ENCODE results near the gene TSEN34. TPM values are rescaled to one million over a fixed set of nuclear protein-coding genes. Genes with fewer than 3 reads are reported as not detected.
"Not testable (repeated sequence)": the region's sequence is repeated elsewhere in the genome, so short reads cannot be mapped to it uniquely, and the experiment has no call there.

Gene TSEN34
- total RNA-seq, 1 experiment from 2014 or later, result 173 TPM

DNA sequence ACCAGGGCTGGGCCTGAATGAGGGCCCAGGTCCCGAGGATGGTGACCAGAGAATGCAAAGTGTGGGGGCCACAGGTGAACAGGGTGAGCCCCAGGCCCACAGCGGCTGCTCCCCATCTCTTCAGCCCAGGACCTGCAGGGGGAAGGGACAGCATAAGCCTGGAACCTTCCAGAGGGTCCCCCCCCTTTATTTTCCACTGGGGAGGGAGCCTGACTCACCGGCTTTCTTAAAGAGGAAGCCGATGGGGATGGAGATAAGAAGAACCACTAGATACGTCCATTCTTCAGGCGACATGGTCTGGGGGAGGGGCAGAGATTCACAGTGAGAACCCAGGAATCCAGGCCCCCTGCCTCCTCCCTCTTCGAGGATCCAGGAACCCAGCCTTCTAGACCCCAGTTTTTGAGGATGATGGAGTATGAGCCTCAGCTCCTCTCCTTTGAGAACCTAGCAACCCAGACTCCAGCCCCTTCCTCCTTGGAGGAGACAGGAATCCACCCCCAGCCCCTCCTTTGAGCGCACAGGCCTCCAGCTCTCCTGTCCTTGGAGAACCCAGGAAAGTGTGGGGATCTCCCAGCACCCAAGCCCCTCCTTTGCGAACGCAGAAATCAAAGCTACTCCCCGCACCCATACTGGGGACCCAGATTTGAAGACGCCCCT is 2.8 kb upstream of the TSEN34 start:
- peak; percentile 93 for DNase-seq (ENCODE audit: low read depth)

DNA sequence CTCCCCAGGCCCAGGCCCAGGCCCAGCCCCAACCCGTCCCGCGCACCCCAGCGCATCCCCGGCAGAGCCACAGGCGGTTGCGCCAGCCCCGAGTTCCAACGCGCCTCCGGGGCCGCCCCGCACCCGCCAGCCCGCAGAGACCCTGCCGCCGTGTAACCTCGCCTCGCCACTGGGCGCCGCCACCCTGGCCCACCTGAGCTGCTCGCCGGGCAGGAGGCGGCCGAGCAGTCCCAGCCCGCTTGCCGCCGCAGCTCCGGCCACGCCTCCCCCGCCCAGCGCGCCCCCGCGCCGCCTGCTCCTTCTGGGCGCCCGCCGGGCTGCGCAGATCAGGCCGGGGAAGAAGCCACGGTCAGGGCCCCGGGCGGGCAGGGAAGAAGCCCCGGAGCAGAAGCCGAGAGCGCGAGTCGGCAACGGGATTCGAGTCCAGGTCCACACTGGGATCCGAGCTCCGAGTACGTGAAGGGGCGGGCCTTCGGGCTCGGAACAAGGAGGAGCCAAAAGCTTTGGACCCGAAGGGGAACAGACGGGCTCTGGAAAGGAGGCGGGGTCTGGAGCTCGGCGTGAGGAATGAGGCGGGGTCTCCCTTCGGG is 1.9 kb upstream of the TSEN34 start, which contains the start of gene MBOAT7:
Gene MBOAT7, minus strand, starts transcription at position 436 of the 590 bp plus-strand sequence. CDS start 1,072 bp downstream, outside the sequence.
- DNase-seq (ENCODE audit: low read depth), result no peak

DNA sequence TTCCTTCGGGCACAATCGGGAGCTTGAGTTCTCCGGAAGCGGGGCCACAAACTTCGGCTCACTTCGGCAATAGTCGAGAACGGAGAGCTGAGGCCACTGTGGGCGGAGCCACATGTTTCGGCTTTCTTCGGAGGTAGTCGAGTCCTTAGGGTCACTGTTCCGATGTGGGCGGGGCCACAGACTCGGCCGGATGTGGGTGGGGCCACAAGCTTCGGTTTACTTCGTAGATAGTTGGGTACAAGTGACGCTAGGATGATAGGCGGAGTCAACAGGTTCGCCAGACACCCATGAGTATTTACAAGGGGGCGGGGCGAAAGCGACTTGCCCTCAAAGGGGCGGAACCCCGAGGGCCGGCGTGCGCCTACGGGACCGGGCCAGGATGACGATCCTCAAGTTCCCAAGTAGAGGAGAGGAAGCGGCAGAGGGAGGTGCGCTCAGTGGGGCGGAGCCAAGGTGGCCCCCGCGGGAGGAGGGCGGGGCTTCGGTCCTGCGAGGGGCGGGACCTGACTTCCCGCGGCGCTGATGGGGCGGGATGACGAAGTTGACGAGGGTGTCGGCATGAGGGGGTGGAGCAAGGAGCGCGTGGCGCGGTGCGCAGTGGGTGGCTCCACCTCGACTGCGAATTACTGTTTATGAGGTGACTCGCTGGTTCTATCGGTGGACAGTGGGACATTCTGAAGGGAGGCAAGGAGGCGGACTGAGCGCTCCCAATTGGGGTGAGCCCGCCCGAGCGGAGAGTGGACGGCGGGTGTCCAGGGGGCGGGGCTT is 1.2 kb upstream of the TSEN34 start:
- DNase-seq (ENCODE audit: low read depth), result peak; percentile 100

DNA sequence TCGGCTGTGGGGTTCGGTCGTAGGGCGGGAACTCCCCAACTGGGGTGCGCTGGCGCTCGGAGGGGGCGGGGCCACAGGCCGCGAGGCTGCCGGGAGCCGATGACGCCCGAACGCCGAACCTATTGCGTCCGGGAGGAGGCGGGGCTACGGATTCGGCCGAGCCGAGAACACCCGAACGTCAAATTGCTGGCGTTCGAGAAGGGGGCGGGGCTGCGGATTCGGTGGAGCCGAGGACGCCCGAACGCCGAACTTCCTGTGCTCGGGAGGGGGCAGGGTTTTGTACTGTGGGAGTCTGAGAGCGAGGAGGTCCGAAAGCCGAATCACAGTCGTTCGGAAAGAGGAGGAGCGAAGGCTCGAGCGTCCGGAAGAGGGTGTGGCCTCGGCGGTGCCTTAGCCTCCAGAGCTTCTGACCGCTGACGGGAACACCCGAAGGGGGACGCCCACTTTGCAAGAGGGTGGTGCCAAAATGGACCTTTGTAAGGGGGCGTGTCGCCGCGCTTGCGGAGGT is 551 bp upstream of the TSEN34 start:
- peak; percentile 99 for DNase-seq (ENCODE audit: low read depth)

- no peak for DNase-seq (ENCODE audit: low read depth)
Observed at GRCh38 chr19:54191811-54192453, 824 bp downstream of the TSEN34 start.

DNA sequence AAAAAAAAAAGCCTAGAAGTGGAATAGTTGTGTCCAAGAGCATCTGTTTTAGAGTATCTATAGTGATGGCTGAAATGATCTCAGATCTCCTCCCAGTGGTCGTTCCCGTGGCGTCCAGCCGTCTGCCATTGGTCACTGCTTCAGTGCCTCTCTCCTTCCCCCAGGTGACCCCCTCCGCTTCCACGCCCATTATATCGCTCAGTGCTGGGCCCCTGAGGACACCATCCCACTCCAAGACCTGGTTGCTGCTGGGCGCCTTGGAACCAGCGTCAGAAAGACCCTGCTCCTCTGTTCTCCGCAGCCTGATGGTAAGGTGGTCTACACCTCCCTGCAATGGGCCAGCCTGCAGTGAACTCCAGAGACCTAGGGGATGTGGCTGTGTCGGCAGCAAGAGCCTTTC is 1.9 kb downstream of the TSEN34 start:
- no peak for DNase-seq (ENCODE audit: low read depth)

DNA sequence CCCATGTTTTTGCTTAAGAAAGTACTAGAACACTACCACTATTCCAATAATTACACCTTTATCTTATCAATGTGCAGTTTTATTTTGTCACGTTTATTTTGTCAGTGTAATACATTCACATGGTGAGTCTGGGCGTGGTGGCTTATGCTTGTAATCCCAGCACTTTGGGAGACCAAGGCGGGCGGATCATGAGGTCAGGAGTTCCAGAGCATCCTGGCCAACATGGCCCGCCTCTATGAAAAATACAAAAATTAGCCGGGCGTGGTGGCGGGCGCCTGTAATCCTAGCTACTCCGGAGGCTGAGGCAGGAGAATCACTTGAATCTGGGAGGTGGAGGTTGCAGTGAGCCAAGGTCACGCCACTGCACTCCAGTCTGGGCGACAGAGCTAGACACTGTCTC is 3.4 kb downstream of the TSEN34 start:
- not testable (repeated sequence) for DNase-seq (ENCODE audit: low read depth)

DNA sequence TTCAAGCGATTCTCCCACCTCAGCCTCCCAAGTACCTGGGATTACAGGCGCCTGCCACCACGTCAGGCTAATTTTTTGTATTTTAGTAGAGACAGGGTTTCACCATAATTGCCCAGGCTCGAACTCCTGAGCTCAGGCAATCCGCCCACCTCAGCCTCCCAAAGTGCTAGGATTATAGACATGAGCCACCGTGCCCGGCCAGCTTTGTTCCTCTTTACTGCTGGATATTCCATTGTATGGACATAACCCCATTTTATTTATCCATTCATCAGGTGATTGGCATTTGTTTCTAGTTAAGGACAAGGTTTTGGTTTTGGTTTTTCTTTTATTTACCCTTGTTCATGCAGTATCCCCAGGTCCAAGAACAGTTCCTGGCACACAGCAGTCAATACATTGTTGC is 5.4 kb downstream of the TSEN34 start:
- no peak for DNase-seq (ENCODE audit: low read depth)

GRCh38 chr19:54197121-54197520 is 6.0 kb downstream of the TSEN34 start:
- DNase-seq (ENCODE audit: low read depth), result no peak

- no peak for DNase-seq (ENCODE audit: low read depth)
Observed at GRCh38 chr19:54199401-54199800, 8.3 kb downstream of the TSEN34 start.

DNA sequence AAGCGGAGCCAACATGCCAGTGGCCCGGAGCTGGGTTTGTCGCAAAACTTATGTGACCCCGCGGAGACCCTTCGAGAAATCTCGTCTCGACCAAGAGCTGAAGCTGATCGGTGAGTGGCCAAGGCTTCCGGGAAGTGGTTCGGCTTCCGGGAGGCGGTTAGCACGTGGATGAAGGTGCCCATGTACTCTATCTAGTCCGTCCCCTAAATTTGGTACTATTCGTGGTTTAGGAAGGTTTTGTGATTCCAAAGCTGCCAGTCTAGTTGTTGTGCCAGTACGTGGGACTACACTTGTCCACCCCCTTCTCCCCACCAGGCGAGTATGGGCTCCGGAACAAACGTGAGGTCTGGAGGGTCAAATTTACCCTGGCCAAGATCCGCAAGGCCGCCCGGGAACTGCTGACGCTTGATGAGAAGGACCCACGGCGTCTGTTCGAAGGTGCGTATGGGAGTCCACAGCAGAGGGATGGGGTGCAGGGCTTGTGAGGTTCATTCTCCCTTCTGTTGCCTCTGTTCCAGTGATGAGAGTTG is 10.1 kb downstream of the TSEN34 start:
- no peak for DNase-seq (ENCODE audit: low read depth)

- no peak for DNase-seq (ENCODE audit: low read depth)
Observed at GRCh38 chr19:54201980-54202379, 10.9 kb downstream of the TSEN34 start.

- DNase-seq (ENCODE audit: low read depth), result no peak
Observed at GRCh38 chr19:54203151-54203611, 12.1 kb downstream of the TSEN34 start.

GRCh38 chr19:54204767-54205468 is 13.8 kb downstream of the TSEN34 start:
- no peak for DNase-seq (ENCODE audit: low read depth)

DNA sequence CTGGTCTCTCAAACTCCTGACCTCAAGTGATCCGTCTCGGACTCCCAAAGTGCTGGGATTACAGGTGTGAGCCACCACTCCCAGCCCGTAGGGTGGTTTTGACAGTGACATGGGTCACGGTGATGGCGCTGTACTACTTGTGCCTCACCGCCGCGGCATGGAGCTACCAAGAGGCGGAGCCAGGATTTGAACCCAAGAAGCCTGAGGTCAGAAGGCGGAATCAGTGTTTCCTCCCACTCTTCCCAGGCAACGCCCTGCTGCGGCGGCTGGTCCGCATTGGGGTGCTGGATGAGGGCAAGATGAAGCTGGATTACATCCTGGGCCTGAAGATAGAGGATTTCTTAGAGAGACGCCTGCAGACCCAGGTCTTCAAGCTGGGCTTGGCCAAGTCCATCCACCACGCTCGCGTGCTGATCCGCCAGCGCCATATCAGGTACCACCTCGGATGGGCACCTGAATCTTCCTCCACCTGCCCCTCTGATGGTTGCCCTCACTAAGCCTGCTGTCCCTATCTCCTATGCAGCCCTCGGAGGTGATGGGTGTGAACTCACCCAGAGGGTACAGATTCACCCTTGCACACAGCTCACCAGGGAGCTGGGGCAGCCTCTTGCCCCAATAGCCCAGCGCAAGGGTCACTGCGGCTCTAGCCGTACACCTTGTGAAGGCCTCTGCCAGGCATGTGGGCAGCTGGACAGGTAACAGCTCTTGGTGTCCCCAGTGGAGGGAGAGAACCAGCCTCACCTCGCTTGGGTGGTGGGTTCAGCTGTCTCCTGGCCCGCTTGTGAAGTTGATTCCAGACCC is 15.1 kb downstream of the TSEN34 start:
- DNase-seq (ENCODE audit: low read depth), result no peak

DNA sequence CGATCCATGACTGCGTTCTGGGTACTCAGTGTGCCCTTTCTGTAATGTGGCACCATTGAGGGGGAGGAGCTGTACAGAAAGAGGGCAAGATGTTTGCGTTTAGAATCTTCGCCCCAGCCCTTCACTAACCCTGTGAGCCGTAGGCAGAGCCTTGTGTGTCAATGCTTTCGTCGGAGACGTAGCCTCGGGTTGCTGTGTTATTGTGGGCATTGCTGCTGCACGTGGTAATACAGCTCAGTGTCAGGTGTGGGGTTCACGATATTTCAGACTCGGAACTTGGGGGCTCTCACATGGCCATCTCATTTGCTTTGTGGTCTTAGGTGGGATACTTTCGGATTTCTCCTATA is 15.7 kb downstream of the TSEN34 start:
- no peak for DNase-seq (ENCODE audit: low read depth)

DNA sequence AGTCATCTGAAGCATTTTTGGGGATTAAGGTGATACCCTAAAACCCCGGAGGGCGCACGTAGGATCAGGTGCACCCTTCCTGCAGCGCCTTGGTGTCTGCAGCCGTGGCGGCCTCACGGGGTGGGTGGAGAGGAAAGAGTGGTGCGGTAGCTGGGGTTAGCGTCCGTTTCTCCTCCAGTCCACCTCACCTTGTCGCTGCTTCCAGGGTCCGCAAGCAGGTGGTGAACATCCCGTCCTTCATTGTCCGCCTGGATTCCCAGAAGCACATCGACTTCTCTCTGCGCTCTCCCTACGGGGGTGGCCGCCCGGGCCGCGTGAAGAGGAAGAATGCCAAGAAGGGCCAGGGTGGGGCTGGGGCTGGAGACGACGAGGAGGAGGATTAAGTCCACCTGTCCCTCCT is 16.1 kb downstream of the TSEN34 start:
- not testable (repeated sequence) for DNase-seq (ENCODE audit: low read depth)

GRCh38 chr19:54207676-54207982 is 16.5 kb downstream of the TSEN34 start:
- no peak for DNase-seq (ENCODE audit: low read depth)

- peak; percentile 73 for DNase-seq (ENCODE audit: low read depth)
Observed at GRCh38 chr19:54207983-54208783, 17.1 kb downstream of the TSEN34 start.

DNA sequence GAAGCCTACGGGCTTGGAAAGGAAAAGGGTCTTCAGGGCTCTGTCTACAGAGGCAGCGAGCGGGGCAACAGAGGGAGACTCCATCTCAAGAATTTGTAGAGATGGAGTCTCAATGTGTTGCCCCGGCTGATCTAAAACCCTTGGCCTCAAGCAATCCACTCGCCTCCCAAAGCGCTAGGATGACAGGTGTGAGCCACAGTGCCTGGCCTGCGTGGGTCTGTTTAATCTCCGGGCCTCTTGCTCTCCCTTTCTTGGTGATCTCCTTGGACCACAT is 17.6 kb downstream of the TSEN34 start:
- peak; percentile 49 for DNase-seq (ENCODE audit: low read depth)
